ENCODE measurements around the gene ARHGAP19. TPM values are rescaled to one million over a fixed set of nuclear protein-coding genes. Genes with fewer than 3 reads are reported as not detected.

Gene ARHGAP19
- total and polyA plus RNA-seq, 2 donors (not counting 3 experiments of a cell fraction or from before 2014, with no cell fraction given): 6.8 to 20.0 TPM

DNA sequence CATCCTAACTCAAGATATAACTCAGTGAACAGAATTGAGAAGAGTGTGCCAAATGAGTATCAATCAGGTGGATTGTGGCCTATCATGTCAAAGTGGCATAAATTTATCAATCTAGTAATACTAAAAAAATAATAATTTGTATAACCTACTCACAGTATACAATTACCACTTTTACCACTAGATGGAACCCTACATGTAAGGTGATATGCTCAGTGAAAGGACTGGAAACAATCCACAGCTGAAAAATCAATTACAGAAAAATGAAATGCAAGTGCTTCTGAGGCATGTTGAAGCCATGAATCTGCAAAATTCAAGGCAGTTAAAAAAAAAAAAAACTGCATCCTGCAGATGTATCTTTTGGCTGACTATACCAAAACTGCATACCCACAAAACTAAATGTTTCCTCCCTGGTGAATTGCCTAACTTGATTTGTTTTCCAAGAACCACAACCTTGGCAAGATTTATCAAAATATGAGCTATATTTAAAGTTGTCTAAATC is 13.9 kb downstream of the ARHGAP19 start:
- ChIA-PET POLR2A (interaction anchor here (0.6 to 0.7 kb wide), 3 partner anchors 20 to 80 kb away, joined by 3 read pairs; partner anchors contain the start of gene FRAT1), CTCF (interaction anchor here (0.6 to 2.9 kb wide), 35 partner anchors 9 to 431 kb away, joined by 3 to 79 read pairs (median 5); partner anchors contain the start of genes ARHGAP19, FRAT1, FRAT2 and RRP12)
- no peak overlapping the region for H3K4me3 ChIP-seq (replicated peaks in 1 of 3; ENCODE audit: insufficient read depth in 1 of 3, low read depth in 1 of 3, low read length in 3 of 3)
- no TSS peak for BruUV-seq (replicated peaks)
- TF ChIP-seq GATA2 (IDR thresholded peaks at IDR 0.05; ENCODE audit: insufficient read depth, insufficient read length, low read depth, low read length): no peak
- TF ChIP-seq, protein P1, sequence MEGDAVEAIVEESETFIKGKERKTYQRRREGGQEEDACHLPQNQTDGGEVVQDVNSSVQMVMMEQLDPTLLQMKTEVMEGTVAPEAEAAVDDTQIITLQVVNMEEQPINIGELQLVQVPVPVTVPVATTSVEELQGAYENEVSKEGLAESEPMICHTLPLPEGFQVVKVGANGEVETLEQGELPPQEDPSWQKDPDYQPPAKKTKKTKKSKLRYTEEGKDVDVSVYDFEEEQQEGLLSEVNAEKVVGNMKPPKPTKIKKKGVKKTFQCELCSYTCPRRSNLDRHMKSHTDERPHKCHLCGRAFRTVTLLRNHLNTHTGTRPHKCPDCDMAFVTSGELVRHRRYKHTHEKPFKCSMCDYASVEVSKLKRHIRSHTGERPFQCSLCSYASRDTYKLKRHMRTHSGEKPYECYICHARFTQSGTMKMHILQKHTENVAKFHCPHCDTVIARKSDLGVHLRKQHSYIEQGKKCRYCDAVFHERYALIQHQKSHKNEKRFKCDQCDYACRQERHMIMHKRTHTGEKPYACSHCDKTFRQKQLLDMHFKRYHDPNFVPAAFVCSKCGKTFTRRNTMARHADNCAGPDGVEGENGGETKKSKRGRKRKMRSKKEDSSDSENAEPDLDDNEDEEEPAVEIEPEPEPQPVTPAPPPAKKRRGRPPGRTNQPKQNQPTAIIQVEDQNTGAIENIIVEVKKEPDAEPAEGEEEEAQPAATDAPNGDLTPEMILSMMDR (IDR thresholded peaks at IDR 0.05; ENCODE audit: extremely low read depth in 1 of 2, insufficient read depth in 1 of 2, low read depth in 1 of 2, low read length in 2 of 2): peak; percentile 30 to 41
- TF ChIP-seq MYC (IDR thresholded peaks at IDR 0.05; ENCODE audit: low read depth, low read length): no peak
- DNase-seq (ENCODE audit: low read depth, low spot score): peak; percentile 86
- intact Hi-C loops (cut with micrococcal nuclease) (loop anchor here (2.0 kb wide), 2 partner anchors 54 to 76 kb away; no protein-coding TSS in a partner anchor), dilution Hi-C loops (cut with MboI; ENCODE audit: extremely low pct_ligation_motif_present, low sequenced_read_pairs) (no loop called here)
- no peaks in the 10 kb centered on the region for H3K36me3 ChIP-seq (ENCODE audit: control insufficient read depth in 2 of 2, extremely low read depth in 1 of 2, insufficient read depth in 2 of 2, low read length in 2 of 2)
- no peak overlapping the region for H3K27ac ChIP-seq (ENCODE audit: insufficient read depth, low read depth, low read length)
- H3K79me2 ChIP-seq (ENCODE audit: control insufficient read depth, insufficient read depth, low read length): peaks cover 15% of the 10 kb centered on the region
- H2AFZ ChIP-seq (ENCODE audit: low read depth, low read length): no peak overlapping the region
- no peaks in the 10 kb centered on the region for H3K9me1 ChIP-seq (replicated peaks; ENCODE audit: control insufficient read depth, extremely low read depth, insufficient read depth, low read length)
- H3K9me3 ChIP-seq (replicated peaks; ENCODE audit: control insufficient read depth, insufficient read depth, low read length): no peaks in the 10 kb centered on the region
- peak; percentile 64 for FAIRE-seq
- no peaks in the 10 kb centered on the region for H3K27me3 ChIP-seq (ENCODE audit: control insufficient read depth in 2 of 2, insufficient read depth in 2 of 2, low read length in 2 of 2)
- H3K4me2 ChIP-seq (ENCODE audit: insufficient read depth, low read length): no peak overlapping the region
- no peak overlapping the region for H3K9ac ChIP-seq (replicated peaks; ENCODE audit: extremely low read depth, insufficient read depth, low read length)
- H3K4me1 ChIP-seq (ENCODE audit: control insufficient read depth, extremely low read depth, insufficient read depth, low read length): peaks cover 4% of the 10 kb centered on the region
- H4K20me1 ChIP-seq (replicated peaks; ENCODE audit: control insufficient read depth, extremely low read depth, insufficient read depth, low read length): no peaks in the 10 kb centered on the region

DNA sequence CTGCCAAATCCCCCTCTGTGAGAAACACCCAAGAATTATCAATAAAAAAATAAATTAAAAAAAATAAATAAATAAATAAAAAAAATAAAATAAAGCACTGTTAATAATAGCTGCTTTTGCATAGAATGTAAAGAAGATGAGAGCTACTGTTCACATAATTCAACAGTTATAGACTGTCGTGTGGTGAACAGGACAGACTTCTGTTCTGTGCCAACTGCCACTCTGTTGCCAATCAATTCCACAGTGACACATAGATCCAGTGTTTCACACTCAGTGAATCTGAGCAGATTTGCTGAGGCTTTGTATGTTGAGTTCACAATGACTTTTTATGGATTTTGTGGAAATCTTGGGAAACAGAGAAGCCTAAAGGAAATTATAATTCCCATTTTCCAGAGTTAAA is 14.9 kb downstream of the ARHGAP19 start:
- ChIA-PET POLR2A (no interaction called here), CTCF (interaction anchor here (1.7 to 2.9 kb wide), 7 partner anchors 8 to 83 kb away, joined by 5 to 79 read pairs (median 29); partner anchors contain the start of genes FRAT1 and FRAT2)
- TF ChIP-seq MYC (IDR thresholded peaks at IDR 0.05; ENCODE audit: low read depth, low read length) (no peak), FOS (IDR thresholded peaks at IDR 0.05; ENCODE audit: borderline replicate concordance, insufficient read depth, low read length) (no peak), JUN (IDR thresholded peaks at IDR 0.05; ENCODE audit: borderline replicate concordance, insufficient read depth, insufficient read length, low read depth) (no peak)
- TF ChIP-seq, protein P1 (IDR thresholded peaks at IDR 0.05; ENCODE audit: extremely low read depth in 1 of 2, insufficient read depth in 1 of 2, low read depth in 1 of 2, low read length in 2 of 2): no peak
- Histone ChIP-seq H3K9ac (replicated peaks; ENCODE audit: extremely low read depth, insufficient read depth, low read length) (no peak overlapping the region), H3K9me3 (replicated peaks; ENCODE audit: control insufficient read depth, insufficient read depth, low read length) (no peaks in the 10 kb centered on the region), H4K20me1 (replicated peaks; ENCODE audit: control insufficient read depth, extremely low read depth, insufficient read depth, low read length) (no peaks in the 10 kb centered on the region), H3K79me2 (ENCODE audit: control insufficient read depth, insufficient read depth, low read length) (peaks cover 15% of the 10 kb centered on the region), H3K36me3 (ENCODE audit: control insufficient read depth in 2 of 2, extremely low read depth in 1 of 2, insufficient read depth in 2 of 2, low read length in 2 of 2) (no peaks in the 10 kb centered on the region), H3K4me3 (replicated peaks in 1 of 3; ENCODE audit: insufficient read depth in 1 of 3, low read depth in 1 of 3, low read length in 3 of 3) (no peak overlapping the region), H3K9me1 (replicated peaks; ENCODE audit: control insufficient read depth, extremely low read depth, insufficient read depth, low read length) (no peaks in the 10 kb centered on the region), H3K4me2 (ENCODE audit: insufficient read depth, low read length) (no peak overlapping the region), H3K4me1 (ENCODE audit: control insufficient read depth, extremely low read depth, insufficient read depth, low read length) (peaks cover 4% of the 10 kb centered on the region), H2AFZ (ENCODE audit: low read depth, low read length) (no peak overlapping the region), H3K27me3 (ENCODE audit: control insufficient read depth in 2 of 2, insufficient read depth in 2 of 2, low read length in 2 of 2) (no peaks in the 10 kb centered on the region), H3K27ac (ENCODE audit: insufficient read depth, low read depth, low read length) (no peak overlapping the region)
- DNase-seq (ENCODE audit: low read depth, low spot score) (no peak), FAIRE-seq (no peak)
- BruUV-seq (replicated peaks): no TSS peak
- intact Hi-C loops (cut with micrococcal nuclease) (no loop called here), dilution Hi-C loops (cut with MboI; ENCODE audit: extremely low pct_ligation_motif_present, low sequenced_read_pairs) (no loop called here)

Data from endothelial cell of umbilical vein (primary cell).